ENCODE results near the gene KRTAP1-1.

- TF ChIP-seq POLR2A (IDR thresholded peaks at IDR 0.05) (no peak), CTCF (IDR thresholded peaks at IDR 0.05) (no peak), POLR2AphosphoS5 (IDR thresholded peaks at IDR 0.05) (no peak)
Observed at GRCh38 chr17:41064301-41064700, 23.1 kb upstream of the KRTAP1-1 start.

Measured in prostate gland (tissue), 2 donors.